HL-60 (cell line): ENCODE measurements around the gene CEP295NL.
"Not testable (repeated sequence)": the region's sequence is repeated elsewhere in the genome, so short reads cannot be mapped to it uniquely, and the experiment has no call there.

ENCODE experiments used
- DNase-seq, 2 experiments: peaks; one replicate each; pipeline ENCODE4 v3.0.0-alpha.2; 2010 to 2020; ENCODE audit warnings: low read depth in 1 of 2, low spot score in 1 of 2
- H3K27ac ChIP-seq: fragments of 250-450 bp; sonication (Bioruptor Pico); replicated peaks from 2 replicates; pipeline ENCODE4 v1.5.1; 2020; ENCODE audit warnings: mild to moderate bottlenecking, moderate library complexity
- H3K27me3 ChIP-seq: fragments of 250-450 bp; sonication (Bioruptor Pico); 2 replicates; pipeline ENCODE4 v1.5.1; 2021; ENCODE audit warnings: mild to moderate bottlenecking, moderate library complexity; ENCODE audit not compliant: insufficient read depth, poor library complexity, severe bottlenecking
- H3K4me3 ChIP-seq: replicated peaks from 2 replicates; pipeline ENCODE4 v1.5.1; 2011; ENCODE audit warnings: mild to moderate bottlenecking, control low read depth, low read length; ENCODE audit not compliant: insufficient read depth
- CTCF ChIP-seq: IDR thresholded peaks from one replicate; pipeline ENCODE4 v1.5.1; 2011; ENCODE audit warnings: low read length, control low read depth, inconsistent platforms; ENCODE audit not compliant: insufficient read depth
- GABPA ChIP-seq: IDR thresholded peaks from 2 replicates; pipeline ENCODE4 v1.6.1; 2012; ENCODE audit warnings: low read depth
- POLR2AphosphoS5 ChIP-seq: IDR thresholded peaks from 2 replicates; pipeline ENCODE4 v1.6.1; 2012; ENCODE audit warnings: low read depth
- REST ChIP-seq: IDR thresholded peaks from 2 replicates; pipeline ENCODE4 v1.6.1; 2012; ENCODE audit warnings: low read depth; ENCODE audit not compliant: insufficient replicate concordance
- SPI1 ChIP-seq: IDR thresholded peaks from 2 replicates; pipeline ENCODE4 v1.6.1; 2012; ENCODE audit warnings: low read depth, mild to moderate bottlenecking, borderline replicate concordance

CEP295NL gene

DNA sequence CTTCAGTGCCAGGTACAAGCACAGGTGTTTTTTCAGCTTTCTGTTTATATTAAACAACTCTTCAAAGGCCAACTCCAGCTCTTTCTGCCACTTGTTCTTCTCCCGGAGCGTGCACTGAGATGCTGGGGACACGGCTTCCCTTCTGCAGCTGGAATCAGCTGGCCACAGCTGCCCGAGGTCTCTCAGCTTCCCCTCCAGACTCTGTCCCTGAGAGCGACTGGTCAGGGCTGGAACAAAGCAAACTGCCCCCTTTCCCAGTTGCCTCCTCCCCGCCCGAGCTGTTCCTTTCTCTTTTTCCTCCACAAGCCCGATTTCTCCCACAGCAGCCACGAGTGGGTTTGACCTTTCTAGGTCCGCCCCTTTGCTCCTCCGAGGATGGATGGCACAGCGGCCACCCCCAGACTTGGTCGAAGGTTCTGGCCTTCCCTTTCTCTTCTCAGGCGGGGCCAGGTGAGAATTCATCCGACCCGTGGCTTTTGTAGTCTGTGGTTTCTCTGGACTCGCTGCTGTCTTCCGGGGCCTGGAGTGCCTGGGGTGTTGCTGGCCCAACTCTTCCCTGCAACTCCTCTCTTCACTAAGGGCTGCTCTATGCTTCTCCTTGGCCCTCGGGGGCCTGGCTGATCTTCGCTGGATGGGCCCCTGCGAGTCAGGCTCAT is 11.5 kb downstream of the CEP295NL start:
- peak overlapping the region; percentile 70 for H3K27ac ChIP-seq
- no peaks in the 10 kb centered on the region for H3K27me3 ChIP-seq
- no peak for DNase-seq
- TF ChIP-seq POLR2AphosphoS5, result no peak
- TF ChIP-seq GABPA, result no peak
- no peak for TF ChIP-seq REST
- TF ChIP-seq CTCF, result no peak
- no peak for TF ChIP-seq SPI1
- H3K4me3 ChIP-seq, result no peak overlapping the region

DNA sequence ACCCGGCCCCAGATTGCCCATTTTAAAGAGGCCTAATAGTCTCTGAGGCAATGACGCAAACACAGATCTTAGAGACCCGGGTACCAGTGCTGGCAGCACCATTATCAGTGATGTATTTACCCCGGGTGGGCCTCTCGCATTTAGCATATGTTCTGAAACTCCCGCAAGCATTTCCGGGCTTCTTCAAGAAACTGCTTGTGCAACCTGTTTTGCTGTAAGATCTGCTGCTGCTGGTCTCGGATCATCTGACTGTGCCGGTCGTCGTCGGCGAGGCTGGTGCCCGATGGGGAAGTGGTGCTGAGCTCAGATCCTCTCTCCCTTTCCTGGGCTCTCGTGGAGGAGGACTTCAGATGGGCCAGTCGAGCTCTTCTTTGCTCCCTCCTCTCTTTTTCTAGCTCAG is 12.5 kb downstream of the CEP295NL start:
- peak; percentile 92 to 99 for DNase-seq

GRCh38 chr17:78890096-78890495 is 12.9 kb downstream of the CEP295NL start:
- peak overlapping the region; percentile 70 for H3K27ac ChIP-seq
- peak in 1 of 2 experiments; percentile 62 for DNase-seq
- not testable (repeated sequence) for H3K27me3 ChIP-seq, H3K4me3 ChIP-seq

More for the DNA sequence above, 12.5 kb downstream of the CEP295NL start:
- TF ChIP-seq SPI1, result peak; percentile 97
- TF ChIP-seq GABPA, result no peak; the same call in 1 of the 2 replicates
- peak; percentile 80 for TF ChIP-seq POLR2AphosphoS5
- Histone ChIP-seq H3K27me3 (no peaks in the 10 kb centered on the region), H3K27ac (peak overlapping the region; percentile 70), H3K4me3 (no peak overlapping the region)

DNA sequence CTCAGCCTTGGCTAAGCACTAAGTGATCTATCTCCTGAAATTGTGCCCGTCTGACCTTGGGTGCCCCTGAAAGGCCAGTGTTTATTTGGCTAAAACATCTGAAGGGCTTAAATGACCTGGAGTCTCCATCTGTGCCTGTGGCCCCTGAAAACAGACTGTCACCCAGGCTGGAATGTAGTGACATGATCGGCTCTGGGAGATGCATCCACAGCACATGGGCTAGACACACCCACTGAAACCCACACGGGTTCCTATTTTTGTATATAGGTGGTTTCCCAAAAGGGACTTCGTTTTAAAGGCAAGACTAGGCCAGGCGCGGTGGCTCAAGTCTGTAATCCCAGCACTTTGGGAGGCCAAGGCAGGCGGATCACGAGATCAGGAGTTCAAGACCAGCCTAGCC is 13.5 kb downstream of the CEP295NL start:
- H3K27me3 ChIP-seq, result no peaks in the 10 kb centered on the region
- DNase-seq, result no peak
- H3K27ac ChIP-seq, result peak overlapping the region; percentile 70
- no peak for TF ChIP-seq GABPA
- TF ChIP-seq POLR2AphosphoS5, result no peak
- no peak for TF ChIP-seq SPI1
- TF ChIP-seq CTCF, result no peak
- no peak for TF ChIP-seq REST
- H3K4me3 ChIP-seq, result no peak overlapping the region

- H3K4me3 ChIP-seq, result no peak overlapping the region
- no peak for DNase-seq
- H3K27ac ChIP-seq, result peak overlapping the region; percentile 70
- no peaks in the 10 kb centered on the region for H3K27me3 ChIP-seq
- TF ChIP-seq GABPA (no peak), POLR2AphosphoS5 (no peak), SPI1 (no peak), REST (no peak), CTCF (no peak)
These were observed 14.0 kb downstream of the CEP295NL start for GRCh38 chr17:78888941-78889518.
